Activated T-helper 17 cell treated with anti-CD3 and anti-CD28 coated beads, Interleukin-2, amount 50 U/mL, for 72 hours (primary cell): ENCODE measurements around the gene GJC1. TPM values are rescaled to one million over a fixed set of nuclear protein-coding genes. Genes with fewer than 3 reads are reported as not detected.
A peak's percentile ranks its signal among the peaks of the same experiment; 100 is the strongest.

ENCODE experiments used
- ATAC-seq: fragments of 150-1000 bp; cut with Tn5 transposase; replicated peaks from 2 replicates; pipeline ENCODE4 v1.10.0; 2021; ENCODE audit warnings: mild to moderate bottlenecking, moderate library complexity
- H3K27ac Mint-ChIP-seq: one replicate; pipeline ENCODE4 v1.8.0; 2022; ENCODE audit warnings: mixed read lengths
- H3K27me3 Mint-ChIP-seq: one replicate; pipeline ENCODE4 v1.8.0; 2022; ENCODE audit warnings: mixed read lengths
- H3K36me3 Mint-ChIP-seq: one replicate; pipeline ENCODE4 v1.8.0; 2022; ENCODE audit warnings: low read depth, mild to moderate bottlenecking, mixed read lengths
- H3K4me1 Mint-ChIP-seq: one replicate; pipeline ENCODE4 v1.8.0; 2022; ENCODE audit warnings: mixed read lengths
- H3K4me3 Mint-ChIP-seq: one replicate; pipeline ENCODE4 v1.8.0; 2022; ENCODE audit warnings: mild to moderate bottlenecking, mixed read lengths
- H3K9me3 Mint-ChIP-seq: one replicate; pipeline ENCODE4 v1.8.0; 2022; ENCODE audit warnings: mixed read lengths
- total RNA-seq, 2 donors: library from RNA; stranded (reverse); gene quantifications; one replicate each; pipeline ENCODE4 v1.2.3, GENCODE V29; 2022

The GJC1 gene
- total RNA-seq, 2 donors from 2014 or later: 2.4 to 3.4 TPM

- Mint-ChIP-seq H3K4me1 (no peaks in the 10 kb centered on the region), H3K27ac (no peak overlapping the region), H3K4me3 (no peak overlapping the region), H3K27me3 (peaks cover 4% of the 10 kb centered on the region), H3K36me3 (no peaks in the 10 kb centered on the region), H3K9me3 (no peaks in the 10 kb centered on the region)
- no peak for ATAC-seq
These were observed 32.3 kb downstream of the GJC1 start for GRCh38 chr17:44797802-44798201.

DNA sequence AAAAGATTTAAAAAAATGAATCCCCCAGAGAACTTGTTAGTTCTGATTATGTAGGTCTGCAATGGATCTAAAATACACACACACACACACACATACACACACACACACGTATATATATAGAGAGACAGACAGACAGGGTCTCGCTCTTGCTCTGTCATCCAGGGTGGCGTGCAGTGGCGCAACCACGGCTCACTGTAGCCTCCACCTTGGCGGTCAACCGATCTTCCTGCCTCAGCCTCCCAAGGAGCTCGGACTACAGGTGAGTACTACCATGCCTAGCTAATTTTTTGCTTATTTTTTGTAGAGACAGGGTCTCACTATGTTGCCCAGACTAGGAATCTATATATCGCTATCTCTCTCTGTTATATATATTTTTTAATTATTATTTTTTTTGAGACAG is 33.4 kb downstream of the GJC1 start:
- peaks cover 4% of the 10 kb centered on the region for H3K27me3 Mint-ChIP-seq
- no peak overlapping the region for H3K4me3 Mint-ChIP-seq
- H3K36me3 Mint-ChIP-seq: no peaks in the 10 kb centered on the region
- no peak overlapping the region for H3K27ac Mint-ChIP-seq
- H3K9me3 Mint-ChIP-seq: no peaks in the 10 kb centered on the region
- H3K4me1 Mint-ChIP-seq: no peaks in the 10 kb centered on the region
- ATAC-seq: no peak

DNA sequence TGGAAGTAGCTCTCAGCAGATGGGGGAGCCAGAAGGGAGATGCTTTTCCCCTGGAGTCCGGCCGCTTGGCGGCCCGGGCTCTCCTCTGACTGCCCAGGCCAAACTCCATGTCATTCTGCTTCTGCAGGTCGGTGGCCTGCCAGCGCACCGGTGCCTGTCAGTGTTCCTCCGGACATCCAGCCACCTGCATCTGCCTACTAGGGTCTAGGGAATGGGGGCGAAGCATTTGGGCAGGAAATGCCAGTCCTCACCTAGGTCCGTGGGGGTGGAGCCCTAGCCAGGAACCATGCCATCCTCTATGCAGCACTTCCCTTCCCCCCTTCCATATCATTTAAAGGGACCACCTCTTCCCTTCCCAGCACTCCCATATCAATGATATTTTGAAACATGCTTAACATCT is 34.2 kb downstream of the GJC1 start:
- H3K4me1 Mint-ChIP-seq: no peaks in the 10 kb centered on the region
- H3K36me3 Mint-ChIP-seq: no peaks in the 10 kb centered on the region
- H3K4me3 Mint-ChIP-seq: no peak overlapping the region
- no peaks in the 10 kb centered on the region for H3K9me3 Mint-ChIP-seq
- no peak for ATAC-seq
- H3K27me3 Mint-ChIP-seq: peaks cover 4% of the 10 kb centered on the region
- no peak overlapping the region for H3K27ac Mint-ChIP-seq

DNA sequence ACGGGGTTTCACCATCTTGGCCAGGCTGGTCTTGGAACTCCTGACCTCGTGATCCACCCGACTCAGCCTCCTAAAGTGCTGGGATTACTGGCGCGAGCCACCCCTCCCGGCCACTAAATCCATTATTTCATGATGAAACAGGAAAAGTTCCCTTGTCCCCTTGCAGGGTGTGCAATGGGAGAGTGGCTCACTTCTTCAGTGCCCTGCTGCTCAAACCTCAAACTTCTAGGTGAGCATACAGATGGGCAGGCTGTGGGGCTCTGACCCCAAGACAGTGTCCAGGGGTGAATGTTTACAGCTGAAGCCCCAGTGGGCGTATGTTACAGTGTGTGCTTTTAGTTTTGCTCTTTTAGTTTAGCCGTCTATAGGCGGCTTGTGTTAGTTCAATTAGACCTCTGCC is 34.7 kb downstream of the GJC1 start:
- no peak overlapping the region for H3K4me3 Mint-ChIP-seq
- ATAC-seq: no peak
- H3K36me3 Mint-ChIP-seq: no peaks in the 10 kb centered on the region
- peaks cover 4% of the 10 kb centered on the region for H3K27me3 Mint-ChIP-seq
- H3K9me3 Mint-ChIP-seq: no peaks in the 10 kb centered on the region
- H3K27ac Mint-ChIP-seq: no peak overlapping the region
- H3K4me1 Mint-ChIP-seq: no peaks in the 10 kb centered on the region

- Mint-ChIP-seq H3K4me1 (no peaks in the 10 kb centered on the region), H3K27ac (peak overlapping the region; percentile 1), H3K36me3 (no peaks in the 10 kb centered on the region), H3K27me3 (peaks cover 4% of the 10 kb centered on the region), H3K4me3 (no peak overlapping the region), H3K9me3 (no peaks in the 10 kb centered on the region)
- peak; percentile 78 for ATAC-seq
These were observed 35.2 kb downstream of the GJC1 start for GRCh38 chr17:44794851-44795413.

DNA sequence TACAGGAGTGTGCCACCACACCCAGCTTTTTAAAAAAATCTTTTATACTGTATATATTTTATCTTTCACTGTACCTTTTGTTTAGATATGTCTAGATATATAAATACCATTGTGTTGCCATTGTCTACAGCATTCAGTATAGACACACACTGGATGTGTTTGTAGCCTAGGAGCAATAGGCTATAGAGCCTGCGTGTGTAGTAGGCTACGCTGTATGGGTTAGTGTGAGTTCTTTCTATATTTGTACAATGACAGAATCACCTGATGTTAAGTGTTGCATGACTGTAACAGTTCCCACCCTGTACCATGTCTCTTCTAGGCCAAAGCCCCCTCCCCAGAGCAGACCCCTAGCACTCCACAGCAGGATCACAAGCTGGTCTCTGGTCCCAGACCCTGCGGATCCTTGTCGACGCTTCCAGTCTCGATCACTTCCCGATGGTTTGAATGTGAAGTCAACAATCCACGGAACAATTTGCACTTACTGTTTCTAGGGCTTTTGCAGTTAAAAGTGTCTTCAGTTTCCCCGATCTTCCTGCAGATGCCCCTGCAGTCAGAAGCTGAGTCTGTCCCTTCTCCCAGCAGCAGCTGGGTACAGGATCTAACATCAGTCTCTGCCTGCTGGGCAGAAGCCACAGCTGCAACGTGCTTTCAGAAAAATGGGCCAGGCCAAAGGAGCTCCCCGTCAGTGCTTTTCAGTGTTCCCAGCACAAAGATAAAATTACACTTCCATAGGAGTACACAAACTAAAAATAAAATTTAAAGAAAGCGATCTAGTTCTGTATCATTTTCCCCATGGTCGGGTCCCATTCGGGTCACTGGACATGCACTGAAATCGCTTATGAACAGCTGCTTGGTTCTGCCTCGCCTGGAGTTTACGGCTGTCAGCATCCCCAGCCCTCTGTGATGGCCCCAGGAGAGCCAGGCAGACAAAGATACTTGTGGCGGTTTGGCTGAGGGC is 35.9 kb downstream of the GJC1 start:
- Mint-ChIP-seq H3K4me1 (no peaks in the 10 kb centered on the region), H3K27me3 (peaks cover 4% of the 10 kb centered on the region), H3K36me3 (no peaks in the 10 kb centered on the region), H3K27ac (peak overlapping the region; percentile 1), H3K9me3 (no peaks in the 10 kb centered on the region), H3K4me3 (no peak overlapping the region)
- peak; percentile 7 for ATAC-seq

DNA sequence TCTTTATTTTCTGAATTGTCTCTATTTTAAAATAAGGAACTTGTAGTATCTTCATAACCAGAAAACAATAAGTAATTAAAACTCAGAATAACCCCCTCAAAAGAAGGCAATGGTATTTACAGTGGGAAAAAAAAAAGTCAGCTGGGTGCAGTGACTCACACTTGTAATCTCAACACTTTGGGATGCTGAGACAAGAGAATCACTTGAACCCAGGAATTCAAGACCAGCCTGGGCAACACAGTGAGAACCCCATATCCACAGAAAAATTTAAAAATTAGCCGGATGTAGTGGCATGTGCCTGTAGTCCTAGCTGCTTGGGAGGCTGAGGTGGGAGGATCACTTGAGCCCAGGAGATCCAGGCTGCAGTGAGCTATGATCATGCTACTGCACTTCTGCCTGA is 37.8 kb downstream of the GJC1 start:
- Mint-ChIP-seq H3K9me3 (no peaks in the 10 kb centered on the region), H3K27ac (no peak overlapping the region), H3K27me3 (peaks cover 4% of the 10 kb centered on the region), H3K4me1 (no peaks in the 10 kb centered on the region), H3K4me3 (no peak overlapping the region), H3K36me3 (no peaks in the 10 kb centered on the region)
- no peak for ATAC-seq

GRCh38 chr17:44788139-44788538 is 41.9 kb downstream of the GJC1 start:
- no peak for ATAC-seq

GRCh38 chr17:44787271-44787940 is 42.7 kb downstream of the GJC1 start:
- ATAC-seq: no peak
- no peaks in the 10 kb centered on the region for H3K9me3 Mint-ChIP-seq
- H3K4me1 Mint-ChIP-seq: no peaks in the 10 kb centered on the region
- H3K27me3 Mint-ChIP-seq: no peaks in the 10 kb centered on the region
- H3K4me3 Mint-ChIP-seq: no peak overlapping the region
- no peaks in the 10 kb centered on the region for H3K36me3 Mint-ChIP-seq
- no peak overlapping the region for H3K27ac Mint-ChIP-seq

More at GRCh38 chr17:44788139-44788538, 41.9 kb downstream of the GJC1 start:
- Mint-ChIP-seq H3K27ac (no peak overlapping the region), H3K4me3 (no peak overlapping the region), H3K36me3 (no peaks in the 10 kb centered on the region), H3K27me3 (no peaks in the 10 kb centered on the region), H3K4me1 (no peaks in the 10 kb centered on the region), H3K9me3 (no peaks in the 10 kb centered on the region)

DNA sequence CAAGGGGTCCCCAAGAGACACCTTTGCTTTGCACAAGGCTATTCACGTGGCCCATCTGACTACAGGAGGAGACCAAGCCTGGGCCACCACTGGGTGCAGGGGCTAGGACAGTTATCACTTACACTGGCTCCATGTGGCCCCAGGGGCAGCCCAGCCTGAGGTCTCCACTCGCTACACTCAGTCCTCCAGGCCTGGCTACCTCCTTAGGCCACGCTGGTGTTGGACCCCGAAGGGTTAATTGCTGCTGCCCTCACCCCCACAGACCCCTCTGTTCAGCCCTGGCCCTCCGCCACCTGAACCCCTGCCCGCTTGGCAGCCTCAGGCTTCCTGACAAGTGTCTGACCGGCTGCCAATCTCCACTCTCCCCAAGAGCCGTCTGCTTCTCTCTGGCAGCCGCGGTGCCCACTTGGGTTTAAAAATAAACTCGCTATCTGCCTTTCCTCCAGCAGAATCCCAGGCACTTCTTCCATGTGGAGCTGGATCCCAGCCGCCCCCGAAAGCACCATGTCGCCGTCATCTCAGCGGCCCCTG is 43.5 kb downstream of the GJC1 start:
- Mint-ChIP-seq H3K4me1 (no peaks in the 10 kb centered on the region), H3K4me3 (no peak overlapping the region), H3K36me3 (no peaks in the 10 kb centered on the region), H3K27me3 (no peaks in the 10 kb centered on the region), H3K27ac (no peak overlapping the region), H3K9me3 (no peaks in the 10 kb centered on the region)
- ATAC-seq: no peak

- Mint-ChIP-seq H3K4me3 (no peak overlapping the region), H3K4me1 (no peaks in the 10 kb centered on the region), H3K9me3 (no peaks in the 10 kb centered on the region), H3K27me3 (no peaks in the 10 kb centered on the region), H3K27ac (no peak overlapping the region), H3K36me3 (no peaks in the 10 kb centered on the region)
- no peak for ATAC-seq
These were observed 44.2 kb downstream of the GJC1 start for GRCh38 chr17:44785921-44786320.

DNA sequence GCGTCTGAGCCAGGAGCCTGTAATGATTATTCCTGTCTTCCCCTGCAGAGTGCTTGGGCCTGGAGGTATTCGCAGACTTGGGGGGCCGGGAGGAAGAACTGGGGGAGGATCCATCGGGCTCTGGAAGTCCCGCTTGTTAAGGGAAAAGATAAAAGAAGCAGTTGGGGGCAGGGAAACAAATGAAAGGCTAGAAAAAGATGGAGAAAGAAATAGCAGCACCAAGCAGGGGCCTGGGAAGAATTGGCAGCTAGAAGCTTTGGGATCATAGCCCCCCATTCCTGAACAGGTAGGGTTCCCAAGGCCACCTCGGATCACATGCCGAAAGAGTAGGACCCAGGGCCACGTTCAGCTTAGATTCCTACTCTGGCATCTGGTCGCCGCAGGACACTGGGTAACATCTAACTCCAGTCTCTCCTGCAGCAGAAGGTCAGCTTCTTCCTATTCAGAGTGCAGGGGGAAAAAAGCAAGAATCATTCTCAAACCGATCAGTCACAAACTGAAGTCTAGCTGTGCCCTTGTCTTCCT is 47.7 kb downstream of the GJC1 start:
- no peak for ATAC-seq
- H3K27ac Mint-ChIP-seq: no peak overlapping the region
- no peaks in the 10 kb centered on the region for H3K27me3 Mint-ChIP-seq

DNA sequence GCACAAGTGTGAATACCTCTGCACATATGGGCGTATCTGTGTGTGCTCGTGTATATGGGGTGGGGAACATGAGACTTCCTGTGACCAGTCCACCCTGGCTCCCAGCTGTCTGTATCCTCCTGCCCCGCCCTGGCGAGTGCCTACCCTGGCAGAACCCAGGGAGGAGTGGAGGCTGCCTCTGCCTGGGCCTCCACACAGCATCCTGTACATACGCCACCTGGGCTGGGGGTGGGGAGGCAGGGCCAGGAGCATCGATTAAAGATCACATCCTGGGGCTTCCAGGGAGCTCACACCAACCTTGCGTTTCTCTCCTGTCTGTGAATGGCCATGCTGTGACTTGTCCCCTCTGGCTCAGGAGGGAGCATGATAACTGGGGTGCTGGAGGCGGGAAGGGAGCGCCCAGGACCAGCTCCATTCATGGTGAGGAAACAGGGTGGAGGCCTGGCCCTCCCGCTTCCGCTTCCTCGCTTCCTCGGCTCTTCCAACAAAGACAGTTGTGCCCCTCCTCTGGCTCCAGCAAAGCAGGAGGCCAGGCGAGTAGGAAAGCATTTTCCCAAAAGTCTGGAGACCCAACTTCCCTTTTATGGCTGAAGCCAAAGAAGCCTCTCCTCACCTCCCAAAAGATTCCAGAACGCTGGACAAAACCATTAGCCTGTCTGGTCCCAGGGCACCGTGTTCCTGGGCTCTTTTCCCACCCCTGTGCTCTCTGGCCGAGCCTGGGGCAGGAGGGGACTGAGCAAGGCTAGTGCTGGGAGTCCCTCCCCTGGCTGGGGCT is 48.3 kb downstream of the GJC1 start:
- H3K27ac Mint-ChIP-seq: no peak overlapping the region
- H3K4me1 Mint-ChIP-seq: no peaks in the 10 kb centered on the region
- no peaks in the 10 kb centered on the region for H3K36me3 Mint-ChIP-seq

More for the DNA sequence above, 47.7 kb downstream of the GJC1 start:
- Mint-ChIP-seq H3K4me3 (no peak overlapping the region), H3K9me3 (no peaks in the 10 kb centered on the region), H3K36me3 (no peaks in the 10 kb centered on the region), H3K4me1 (no peaks in the 10 kb centered on the region)

More for the DNA sequence above, 48.3 kb downstream of the GJC1 start:
- Mint-ChIP-seq H3K27me3 (no peaks in the 10 kb centered on the region), H3K9me3 (no peaks in the 10 kb centered on the region), H3K4me3 (no peak overlapping the region)
- no peak for ATAC-seq
